OCI-LY3 (cell line): Measurements from ENCODE around the gene PPP4R1.

ENCODE experiments used
- H2AFZ ChIP-seq: fragments of 200-600, 300-600 bp; shearing (Covaris generic); 2 replicates; pipeline ENCODE4 v1.6.0; 2014; ENCODE audit warnings: antibody characterized with exemption, low read depth, low read length
- H3K27ac ChIP-seq: fragments of 200-600, 300-600 bp; sonication (generic); 2 replicates; pipeline ENCODE4 v1.5.1; 2014; ENCODE audit warnings: mild to moderate bottlenecking, low read length, moderate library complexity, mixed read lengths
- H3K27me3 ChIP-seq: fragments of 200-600, 300-600 bp; sonication (generic); 2 replicates; pipeline ENCODE4 v1.6.1; 2014; ENCODE audit warnings: low read depth, low read length, mixed read lengths
- H3K36me3 ChIP-seq: fragments of 200-600, 300-600 bp; sonication (generic); replicated peaks from 2 replicates; pipeline ENCODE3; 2014; ENCODE audit warnings: low read depth, low read length, mixed read lengths
- H3K4me1 ChIP-seq: fragments of 300-600, 200-600 bp; sonication (generic); 2 replicates; pipeline ENCODE4 v1.6.1; 2014; ENCODE audit warnings: low read length, mixed read lengths
- H3K4me2 ChIP-seq: fragments of 200-600, 300-600 bp; sonication (generic); 2 replicates; pipeline ENCODE4 v1.6.1; 2014; ENCODE audit warnings: low read length, mixed read lengths
- H3K4me3 ChIP-seq: fragments of 300-600, 200-600 bp; sonication (generic); 2 replicates; pipeline ENCODE4 v1.5.1; 2014; ENCODE audit warnings: antibody characterized with exemption, mild to moderate bottlenecking, low read length, moderate library complexity
- H3K79me2 ChIP-seq: fragments of 300-600, 200-600 bp; shearing (Covaris generic); 2 replicates; pipeline ENCODE4 v1.6.1; 2014; ENCODE audit warnings: mild to moderate bottlenecking, low read length, mixed read lengths
- H3K9ac ChIP-seq: fragments of 300-600, 200-600 bp; shearing (Covaris generic); 2 replicates; pipeline ENCODE4 v1.6.0; 2014; ENCODE audit warnings: mild to moderate bottlenecking, low read length, moderate library complexity
- H3K9me3 ChIP-seq: fragments of 200-600, 300-600 bp; shearing (Covaris generic); 2 replicates; pipeline ENCODE4 v1.6.1; 2014; ENCODE audit warnings: low read length, mixed read lengths; ENCODE audit not compliant: insufficient read depth
- H4K20me1 ChIP-seq: fragments of 200-600, 300-600 bp; sonication (generic); 2 replicates; pipeline ENCODE4 v1.6.1; 2016; ENCODE audit warnings: low read length, mixed read lengths; ENCODE audit not compliant: insufficient read depth
- CTCF ChIP-seq: fragments of 200-600, 300-600 bp; sonication (generic); IDR thresholded peaks from 2 replicates; pipeline ENCODE4 v1.5.1; 2014; ENCODE audit warnings: antibody characterized with exemption, low read length, low read depth
- EZH2phosphoT487 ChIP-seq: fragments of 200-600 bp; shearing (Covaris generic); IDR thresholded peaks from 2 replicates; pipeline ENCODE4 v1.6.1; 2018; ENCODE audit warnings: antibody characterized with exemption, mixed run types, low read depth

Gene PPP4R1

DNA sequence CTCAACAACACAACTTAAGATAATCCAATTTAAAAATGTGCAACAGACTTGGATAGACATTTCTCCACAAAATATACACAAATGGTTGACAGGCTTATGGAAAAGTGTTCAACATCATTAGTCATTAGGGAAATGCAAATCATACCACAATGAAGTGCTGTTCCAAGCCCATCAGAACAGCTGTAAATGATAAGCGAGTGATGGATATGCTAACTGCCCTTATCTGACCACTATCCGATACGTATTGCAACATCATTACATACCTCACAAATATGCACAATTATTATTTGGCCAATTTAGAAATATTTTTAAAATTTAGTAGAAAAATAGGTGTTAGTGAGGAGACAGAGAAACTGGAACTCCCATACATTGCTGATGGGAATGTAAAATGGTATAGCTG is 62.2 kb downstream of the PPP4R1 start:
- Histone ChIP-seq H3K79me2 (no peaks in the 10 kb centered on the region), H4K20me1 (peaks cover 5% of the 10 kb centered on the region; the same call in 1 of the 2 replicates), H3K4me1 (no peaks in the 10 kb centered on the region), H3K4me3 (no peak overlapping the region), H3K36me3 (peaks cover 48% of the 10 kb centered on the region), H2AFZ (no peak overlapping the region), H3K9ac (no peak overlapping the region), H3K27me3 (no peaks in the 10 kb centered on the region), H3K4me2 (no peak overlapping the region), H3K9me3 (0 out of 2 replicates have a peak, but pooled peaks cover 4% of the 10 kb centered on the region), H3K27ac (no peak overlapping the region)
- TF ChIP-seq CTCF (no peak), EZH2phosphoT487 (no peak)

DNA sequence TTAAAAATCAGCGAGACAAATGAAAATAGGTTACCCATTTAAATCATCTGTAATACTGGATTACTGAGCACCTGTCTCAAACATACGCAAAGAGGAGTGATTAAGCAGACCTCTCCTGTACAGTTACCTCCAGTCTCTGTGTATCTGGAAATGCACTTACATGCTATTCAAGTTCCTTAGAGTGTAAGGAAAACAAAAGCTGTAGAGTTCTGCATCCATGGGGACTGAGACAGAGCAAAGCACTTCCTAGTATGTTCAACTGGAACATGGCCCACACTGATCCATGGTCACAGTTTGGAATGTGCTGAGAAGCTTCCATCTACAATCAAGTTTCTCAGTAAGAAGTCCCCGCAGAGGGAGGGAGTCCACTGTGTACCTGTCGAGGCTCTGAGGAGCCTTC is 63.9 kb downstream of the PPP4R1 start:
- H3K4me1 ChIP-seq: peaks cover under 1% of the 10 kb centered on the region; the same call in 1 of the 2 replicates
- H3K27me3 ChIP-seq: no peaks in the 10 kb centered on the region
- peaks cover 5% of the 10 kb centered on the region; the same call in 1 of the 2 replicates for H4K20me1 ChIP-seq
- H3K9me3 ChIP-seq: 0 out of 2 replicates have a peak, but pooled peaks cover 4% of the 10 kb centered on the region
- H3K79me2 ChIP-seq: no peaks in the 10 kb centered on the region
- H3K4me3 ChIP-seq: no peak overlapping the region
- no peak overlapping the region for H3K4me2 ChIP-seq
- no peak overlapping the region for H2AFZ ChIP-seq
- H3K27ac ChIP-seq: no peak overlapping the region
- H3K36me3 ChIP-seq: peaks cover 49% of the 10 kb centered on the region
- no peak overlapping the region for H3K9ac ChIP-seq
- TF ChIP-seq CTCF (no peak), EZH2phosphoT487 (no peak)

DNA sequence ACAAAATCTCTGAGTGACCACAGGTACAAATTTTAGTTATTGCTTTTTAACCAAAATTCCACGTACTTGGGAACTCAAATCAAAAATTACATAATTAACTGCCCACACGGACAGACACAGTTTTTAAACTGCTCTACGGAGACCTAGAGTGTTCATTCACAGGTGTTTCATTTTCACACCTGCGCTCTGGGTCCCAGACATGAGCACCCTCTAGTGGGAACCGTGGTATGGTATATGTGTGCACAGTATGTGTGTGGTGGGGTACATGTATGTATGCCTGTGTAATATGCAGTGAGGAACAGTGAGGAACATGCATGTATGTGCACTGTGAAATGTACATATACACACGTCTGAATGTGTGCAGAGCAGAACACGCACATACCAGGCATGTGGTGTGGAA is 65.0 kb downstream of the PPP4R1 start:
- no peaks in the 10 kb centered on the region for H3K79me2 ChIP-seq
- H3K4me3 ChIP-seq: no peak overlapping the region
- peaks cover 52% of the 10 kb centered on the region for H3K36me3 ChIP-seq
- no peak overlapping the region for H3K27ac ChIP-seq
- H3K9ac ChIP-seq: no peak overlapping the region
- H3K27me3 ChIP-seq: no peaks in the 10 kb centered on the region
- H3K4me1 ChIP-seq: peaks cover 10% of the 10 kb centered on the region
- H2AFZ ChIP-seq: no peak overlapping the region
- H4K20me1 ChIP-seq: peaks cover 14% of the 10 kb centered on the region; the same call in 1 of the 2 replicates
- H3K9me3 ChIP-seq: 0 out of 2 replicates have a peak, but pooled peaks cover 4% of the 10 kb centered on the region
- H3K4me2 ChIP-seq: no peak overlapping the region
- no peak for TF ChIP-seq EZH2phosphoT487
- TF ChIP-seq CTCF: peak; percentile 39

GRCh38 chr18:9547782-9548181 is 66.6 kb downstream of the PPP4R1 start:
- no peaks in the 10 kb centered on the region for H3K27me3 ChIP-seq
- H3K79me2 ChIP-seq: no peaks in the 10 kb centered on the region
- H4K20me1 ChIP-seq: peaks cover 15% of the 10 kb centered on the region; the same call in 1 of the 2 replicates
- peaks cover 16% of the 10 kb centered on the region for H3K4me1 ChIP-seq
- H3K9me3 ChIP-seq: 0 out of 2 replicates have a peak, but pooled peaks cover 2% of the 10 kb centered on the region
- H3K36me3 ChIP-seq: peaks cover 42% of the 10 kb centered on the region
- no peak for TF ChIP-seq CTCF
- no peak for TF ChIP-seq EZH2phosphoT487
- no peak overlapping the region for H3K4me2 ChIP-seq
- H2AFZ ChIP-seq: no peak overlapping the region
- no peak overlapping the region for H3K4me3 ChIP-seq
- H3K9ac ChIP-seq: no peak overlapping the region
- no peak overlapping the region for H3K27ac ChIP-seq
